CD8-positive, alpha-beta memory T cell (primary cell): ENCODE data around the gene CNPY1. TPM values are rescaled to one million over a fixed set of nuclear protein-coding genes. Genes with fewer than 3 reads are reported as not detected.
A peak's percentile ranks its signal among the peaks of the same experiment; 100 is the strongest.

Experiments
- CTCF ChIA-PET: fragments of 350-600 bp; sonication (Branson Sonifier 250); formaldehyde crosslinking; loops from one replicate; lab custom pipeline; 2021; ENCODE audit warnings: antibody characterized with exemption; lab: Charles Lee
- POLR2A ChIA-PET: fragments of 350-600 bp; sonication (Branson Sonifier 250); formaldehyde crosslinking; loops from one replicate; lab custom pipeline; 2021; ENCODE audit warnings: antibody characterized with exemption; lab: Charles Lee
- DNase-seq, 5 donors: peaks; one replicate each; pipeline versions ENCODE4 v3.0.0 to v3.0.0-alpha.2; 2020 to 2022; ENCODE audit warnings: mixed read lengths in 1 of 5
- H3K27ac ChIP-seq: one replicate; pipeline ENCODE4 v1.7.0; 2013; ENCODE audit warnings: low read depth, mild to moderate bottlenecking, low read length, moderate library complexity
- H3K27me3 ChIP-seq: 2 replicates; pipeline ENCODE4 v1.7.0; 2013; ENCODE audit warnings: low read length, mild to moderate bottlenecking; ENCODE audit not compliant: insufficient read depth, poor library complexity, severe bottlenecking
- H3K36me3 ChIP-seq: 2 replicates; pipeline ENCODE4 v1.7.0; 2013; ENCODE audit warnings: mild to moderate bottlenecking, low read length, moderate library complexity; ENCODE audit not compliant: insufficient read depth
- H3K4me1 ChIP-seq: 2 replicates; pipeline ENCODE4 v1.7.0; 2013; ENCODE audit warnings: mild to moderate bottlenecking, low read length, moderate library complexity; ENCODE audit not compliant: insufficient read depth
- H3K4me3 ChIP-seq: 2 replicates; pipeline ENCODE4 v1.7.0; 2013; ENCODE audit warnings: mild to moderate bottlenecking, low read length
- H3K9me3 ChIP-seq: 2 replicates; pipeline ENCODE4 v1.7.0; 2013; ENCODE audit warnings: mild to moderate bottlenecking, low read length
- H3K27ac Mint-ChIP-seq, 8 donors: one replicate each; pipeline ENCODE4 v1.8.0; 2020 to 2021; ENCODE audit warnings: mixed read lengths in 8 of 8, mild to moderate bottlenecking in 6 of 8, inconsistent platforms in 3 of 8, moderate library complexity in 3 of 8
- H3K27me3 Mint-ChIP-seq, 2 donors: one replicate each; pipeline ENCODE4 v1.8.0; 2020 to 2021; ENCODE audit warnings: mixed read lengths in 2 of 2, mild to moderate bottlenecking in 1 of 2, moderate library complexity in 1 of 2
- H3K36me3 Mint-ChIP-seq, 3 donors: one replicate each; pipeline ENCODE4 v1.8.0; 2020 to 2021; ENCODE audit warnings: mixed read lengths in 3 of 3, inconsistent platforms in 1 of 3, mild to moderate bottlenecking in 1 of 3
- H3K4me1 Mint-ChIP-seq, 3 donors: one replicate each; pipeline ENCODE4 v1.8.0; 2020 to 2021; ENCODE audit warnings: mixed read lengths in 3 of 3, inconsistent platforms in 1 of 3, mild to moderate bottlenecking in 1 of 3
- H3K4me3 Mint-ChIP-seq, 7 donors: one replicate each; pipeline ENCODE4 v1.8.0; 2020 to 2021; ENCODE audit warnings: mixed read lengths in 7 of 7, mild to moderate bottlenecking in 6 of 7, moderate library complexity in 4 of 7, inconsistent platforms in 2 of 7
- H3K9me3 Mint-ChIP-seq, 5 donors: one replicate each; pipeline ENCODE4 v1.8.0; 2020 to 2022; ENCODE audit warnings: mixed read lengths in 5 of 5, mild to moderate bottlenecking in 3 of 5, moderate library complexity in 2 of 5, inconsistent platforms in 1 of 5
- polyA plus RNA-seq: library from polyadenylated mRNA; unstranded; fragments of 300-500 nt; fragmentation: Illumina TruSeq; gene quantifications from one replicate; pipeline ENCODE4 v1.2.3, GENCODE V29; 2021
- total RNA-seq, 2 experiments: library from RNA; stranded (reverse); gene quantifications; one replicate each; pipeline ENCODE4 v1.2.3, GENCODE V29; 2021

The CNPY1 gene
- total and polyA plus RNA-seq, 3 experiments from 2014 or later, result not detected

GRCh38 chr7:155559519-155560108 lies 13.3 kb upstream of the CNPY1 start:
- POLR2A ChIA-PET, result no interaction called here
- H3K27ac Mint-ChIP-seq, result no peak overlapping the region
- DNase-seq, result no peak

GRCh38 chr7:155558961-155559360 lies 12.6 kb upstream of the CNPY1 start:
- CTCF ChIA-PET, result no interaction called here
- POLR2A ChIA-PET, result no interaction called here
- no peak overlapping the region for H3K27ac Mint-ChIP-seq
- H3K4me1 Mint-ChIP-seq, result no peaks in the 10 kb centered on the region
- H3K4me3 ChIP-seq, result no peak overlapping the region
- peaks cover 9 to 36% of the 10 kb centered on the region in 2 donors for H3K27me3 Mint-ChIP-seq
- no peaks in the 10 kb centered on the region for H3K9me3 ChIP-seq
- no peak overlapping the region for H3K27ac ChIP-seq
- H3K4me3 Mint-ChIP-seq, result no peak overlapping the region
- no peaks in the 10 kb centered on the region for H3K36me3 ChIP-seq
- no peaks in the 10 kb centered on the region for H3K27me3 ChIP-seq
- DNase-seq, result no peak
- no peaks in the 10 kb centered on the region for H3K36me3 Mint-ChIP-seq
- no peaks in the 10 kb centered on the region for H3K4me1 ChIP-seq
- H3K9me3 Mint-ChIP-seq, result no peaks in the 10 kb centered on the region

More at GRCh38 chr7:155559519-155560108, 13.3 kb upstream of the CNPY1 start:
- H3K27me3 ChIP-seq, result no peaks in the 10 kb centered on the region
- no peak overlapping the region for H3K4me3 ChIP-seq
- Mint-ChIP-seq H3K4me1 (no peaks in the 10 kb centered on the region), H3K27me3 (peaks cover 6 to 32% of the 10 kb centered on the region in 2 donors), H3K9me3 (no peaks in the 10 kb centered on the region), H3K36me3 (no peaks in the 10 kb centered on the region), H3K4me3 (no peak overlapping the region)
- H3K9me3 ChIP-seq, result no peaks in the 10 kb centered on the region
- CTCF ChIA-PET, result no interaction called here
- no peaks in the 10 kb centered on the region for H3K36me3 ChIP-seq
- H3K27ac ChIP-seq, result no peak overlapping the region
- H3K4me1 ChIP-seq, result no peaks in the 10 kb centered on the region

- Histone ChIP-seq H3K9me3 (no peaks in the 10 kb centered on the region), H3K4me3 (no peak overlapping the region), H3K27me3 (no peaks in the 10 kb centered on the region), H3K36me3 (no peaks in the 10 kb centered on the region), H3K27ac (no peak overlapping the region), H3K4me1 (no peaks in the 10 kb centered on the region)
- H3K9me3 Mint-ChIP-seq, result no peaks in the 10 kb centered on the region
- CTCF ChIA-PET, result no interaction called here
- H3K4me3 Mint-ChIP-seq, result no peak overlapping the region
- peaks cover 9 to 36% of the 10 kb centered on the region in 2 donors for H3K27me3 Mint-ChIP-seq
- DNase-seq, result no peak
- H3K4me1 Mint-ChIP-seq, result no peaks in the 10 kb centered on the region
- POLR2A ChIA-PET, result no interaction called here
- no peak overlapping the region for H3K27ac Mint-ChIP-seq
- H3K36me3 Mint-ChIP-seq, result no peaks in the 10 kb centered on the region
Measured at GRCh38 chr7:155558351-155558750, 12.0 kb upstream of the CNPY1 start.

- CTCF ChIA-PET, result no interaction called here
Measured at GRCh38 chr7:155557778-155558177, 11.4 kb upstream of the CNPY1 start.

GRCh38 chr7:155556763-155557162 lies 10.4 kb upstream of the CNPY1 start:
- H3K4me3 Mint-ChIP-seq, result no peak overlapping the region

More at GRCh38 chr7:155557778-155558177, 11.4 kb upstream of the CNPY1 start:
- H3K27ac Mint-ChIP-seq, result no peak overlapping the region
- POLR2A ChIA-PET, result no interaction called here
- Histone ChIP-seq H3K4me1 (no peaks in the 10 kb centered on the region), H3K4me3 (no peak overlapping the region), H3K27ac (no peak overlapping the region), H3K36me3 (no peaks in the 10 kb centered on the region), H3K27me3 (no peaks in the 10 kb centered on the region), H3K9me3 (no peaks in the 10 kb centered on the region)
- no peak for DNase-seq
- H3K9me3 Mint-ChIP-seq, result no peaks in the 10 kb centered on the region
- H3K27me3 Mint-ChIP-seq, result peaks cover 9 to 39% of the 10 kb centered on the region in 2 donors
- H3K36me3 Mint-ChIP-seq, result no peaks in the 10 kb centered on the region
- no peak overlapping the region for H3K4me3 Mint-ChIP-seq
- H3K4me1 Mint-ChIP-seq, result no peaks in the 10 kb centered on the region

GRCh38 chr7:155555116-155555695 lies 8.8 kb upstream of the CNPY1 start:
- Histone ChIP-seq H3K27me3 (no peaks in the 10 kb centered on the region), H3K36me3 (no peaks in the 10 kb centered on the region), H3K4me3 (no peak overlapping the region), H3K27ac (no peak overlapping the region), H3K9me3 (no peaks in the 10 kb centered on the region), H3K4me1 (no peaks in the 10 kb centered on the region)
- H3K9me3 Mint-ChIP-seq, result no peaks in the 10 kb centered on the region
- no peaks in the 10 kb centered on the region for H3K36me3 Mint-ChIP-seq
- CTCF ChIA-PET, result no interaction called here
- no peak for DNase-seq
- POLR2A ChIA-PET, result no interaction called here
- H3K27me3 Mint-ChIP-seq, result peaks cover 7 to 28% of the 10 kb centered on the region in 2 donors
- H3K4me1 Mint-ChIP-seq, result no peaks in the 10 kb centered on the region
- H3K4me3 Mint-ChIP-seq, result no peak overlapping the region
- H3K27ac Mint-ChIP-seq, result peak overlapping the region in 1 of 8 donors; percentile 82

More at GRCh38 chr7:155556763-155557162, 10.4 kb upstream of the CNPY1 start:
- Mint-ChIP-seq H3K9me3 (no peaks in the 10 kb centered on the region), H3K36me3 (no peaks in the 10 kb centered on the region), H3K27ac (no peak overlapping the region), H3K27me3 (peaks cover 9 to 39% of the 10 kb centered on the region in 2 donors), H3K4me1 (no peaks in the 10 kb centered on the region)
- H3K4me1 ChIP-seq, result no peaks in the 10 kb centered on the region
- H3K4me3 ChIP-seq, result no peak overlapping the region
- no peak for DNase-seq
- H3K27ac ChIP-seq, result no peak overlapping the region
- H3K9me3 ChIP-seq, result no peaks in the 10 kb centered on the region
- ChIA-PET CTCF (no interaction called here), POLR2A (no interaction called here)
- no peaks in the 10 kb centered on the region for H3K27me3 ChIP-seq
- H3K36me3 ChIP-seq, result no peaks in the 10 kb centered on the region

- DNase-seq, result no peak
- Mint-ChIP-seq H3K9me3 (no peaks in the 10 kb centered on the region), H3K4me1 (no peaks in the 10 kb centered on the region), H3K4me3 (no peak overlapping the region), H3K27ac (no peak overlapping the region), H3K36me3 (no peaks in the 10 kb centered on the region), H3K27me3 (peaks cover 3 to 26% of the 10 kb centered on the region in 2 donors)
- POLR2A ChIA-PET, result no interaction called here
- Histone ChIP-seq H3K4me3 (no peak overlapping the region), H3K9me3 (no peaks in the 10 kb centered on the region), H3K27ac (no peak overlapping the region), H3K4me1 (no peaks in the 10 kb centered on the region), H3K27me3 (no peaks in the 10 kb centered on the region), H3K36me3 (no peaks in the 10 kb centered on the region)
- CTCF ChIA-PET, result interaction anchor here (1.3 kb wide), 1 partner anchor 21 kb away, joined by 3 read pairs; no protein-coding TSS in a partner anchor
Measured at GRCh38 chr7:155553871-155554270, 7.5 kb upstream of the CNPY1 start.

GRCh38 chr7:155551785-155552611 lies 5.6 kb upstream of the CNPY1 start:
- no peak for DNase-seq
- ChIA-PET CTCF (no interaction called here), POLR2A (no interaction called here)
- Histone ChIP-seq H3K4me1 (no peaks in the 10 kb centered on the region), H3K27ac (no peak overlapping the region), H3K9me3 (no peaks in the 10 kb centered on the region), H3K36me3 (no peaks in the 10 kb centered on the region), H3K27me3 (no peaks in the 10 kb centered on the region), H3K4me3 (no peak overlapping the region)
- no peak overlapping the region for H3K4me3 Mint-ChIP-seq
- no peaks in the 10 kb centered on the region for H3K36me3 Mint-ChIP-seq
- H3K27me3 Mint-ChIP-seq, result peaks cover 3 to 23% of the 10 kb centered on the region in 2 donors
- H3K9me3 Mint-ChIP-seq, result no peaks in the 10 kb centered on the region
- no peaks in the 10 kb centered on the region for H3K4me1 Mint-ChIP-seq
- H3K27ac Mint-ChIP-seq, result no peak overlapping the region
